ENCODE data around the gene SMAD2. TPM values are rescaled to one million over a fixed set of nuclear protein-coding genes. Genes with fewer than 3 reads are reported as not detected.

SMAD2 gene
- total RNA-seq, 1 experiment from 2014 or later = 121 TPM

DNA sequence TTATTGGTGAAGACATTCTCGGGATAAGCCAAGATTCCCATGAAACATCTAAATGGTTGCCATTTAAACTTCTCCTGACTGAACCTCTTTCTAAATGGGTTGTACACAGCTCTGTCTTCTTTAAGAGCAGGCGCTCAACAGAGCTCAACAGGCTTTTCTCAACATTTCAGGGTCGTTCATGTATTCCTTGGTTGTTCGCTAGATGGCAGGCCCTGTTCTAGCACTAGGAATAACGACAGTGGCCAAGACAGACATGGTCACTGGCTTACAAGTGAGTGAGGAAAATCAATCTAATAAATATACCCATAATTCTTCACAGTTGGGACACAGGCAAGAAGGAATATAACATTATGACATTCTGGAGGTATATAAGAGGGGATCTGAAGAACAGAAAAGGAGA, 154.5 kb downstream of the SMAD2 start:
- Histone ChIP-seq H2BK5ac (ENCODE audit: insufficient read length, low read length) (no peak overlapping the region), H3K9me3 (ENCODE audit: control insufficient read depth, low read depth, low read length) (no peaks in the 10 kb centered on the region), H4K5ac (ENCODE audit: insufficient read length, low read depth, low read length) (no peak overlapping the region), H3K79me2 (ENCODE audit: insufficient read depth, low read length) (no peaks in the 10 kb centered on the region), H2AFZ (ENCODE audit: low read length) (no peak overlapping the region), H3K9ac (ENCODE audit: extremely low read depth, insufficient read length, low read length) (no peak overlapping the region), H2AK5ac (ENCODE audit: insufficient read length, low read length) (no peak overlapping the region), H3K4me1 (ENCODE audit: insufficient read depth, low read length) (no peaks in the 10 kb centered on the region), H3K56ac (ENCODE audit: insufficient read length, low read depth, low read length) (no peak overlapping the region), H2BK120ac (ENCODE audit: low read depth, low read length, poor library complexity, severe bottlenecking) (no peak overlapping the region), H2BK20ac (ENCODE audit: low read depth, low read length, poor library complexity, severe bottlenecking) (no peak overlapping the region), H3K14ac (ENCODE audit: insufficient read depth, low read length) (no peak overlapping the region), H3K79me1 (ENCODE audit: insufficient read depth, low read depth, low read length, poor library complexity, severe bottlenecking) (no peaks in the 10 kb centered on the region), H4K20me1 (ENCODE audit: control insufficient read depth, insufficient read depth, insufficient read length) (no peaks in the 10 kb centered on the region), H3K23ac (ENCODE audit: insufficient read length, low read depth, low read length) (no peak overlapping the region), H4K91ac (ENCODE audit: insufficient read length, low read depth, low read length) (no peak overlapping the region), H3K4me2 (ENCODE audit: insufficient read depth, insufficient read length, low read length) (no peak overlapping the region), H3K27me3 (ENCODE audit: insufficient read depth, low read length) (no peaks in the 10 kb centered on the region), H3T11ph (ENCODE audit: low read length) (no peak overlapping the region), H3K23me2 (ENCODE audit: insufficient read length, low read depth, low read length, poor library complexity, severe bottlenecking) (no peaks in the 10 kb centered on the region), H2BK12ac (ENCODE audit: insufficient read length, low read depth, low read length) (no peak overlapping the region), H2BK15ac (ENCODE audit: low read depth, low read length) (no peak overlapping the region), H4K8ac (replicated peaks; ENCODE audit: insufficient read length, low read depth, low read length) (no peak overlapping the region), H3K27ac (ENCODE audit: insufficient read length, low read depth, low read length) (no peak overlapping the region), H3K4ac (ENCODE audit: low read depth, low read length) (no peak overlapping the region), H3K18ac (ENCODE audit: insufficient read length, low read depth, low read length) (no peak overlapping the region)
- Mint-ChIP-seq H3K4me1 (0 out of 4 replicates have a peak, but pooled peaks cover 0 to 2% of the 10 kb centered on the region in 2 experiments), H3K9me3 (no peaks in the 10 kb centered on the region), H3K36me3 (ENCODE audit: insufficient read depth in 1 of 3, low read depth in 3 of 3) (no peaks in the 10 kb centered on the region), H3K27ac (no peak overlapping the region), H3K27me3 (ENCODE audit: low read depth) (no peaks in the 10 kb centered on the region; the same call in none of the 2 replicates), H3K4me3 (no peak overlapping the region)
- DNase-seq = no peak
- TF ChIP-seq, protein P1, sequence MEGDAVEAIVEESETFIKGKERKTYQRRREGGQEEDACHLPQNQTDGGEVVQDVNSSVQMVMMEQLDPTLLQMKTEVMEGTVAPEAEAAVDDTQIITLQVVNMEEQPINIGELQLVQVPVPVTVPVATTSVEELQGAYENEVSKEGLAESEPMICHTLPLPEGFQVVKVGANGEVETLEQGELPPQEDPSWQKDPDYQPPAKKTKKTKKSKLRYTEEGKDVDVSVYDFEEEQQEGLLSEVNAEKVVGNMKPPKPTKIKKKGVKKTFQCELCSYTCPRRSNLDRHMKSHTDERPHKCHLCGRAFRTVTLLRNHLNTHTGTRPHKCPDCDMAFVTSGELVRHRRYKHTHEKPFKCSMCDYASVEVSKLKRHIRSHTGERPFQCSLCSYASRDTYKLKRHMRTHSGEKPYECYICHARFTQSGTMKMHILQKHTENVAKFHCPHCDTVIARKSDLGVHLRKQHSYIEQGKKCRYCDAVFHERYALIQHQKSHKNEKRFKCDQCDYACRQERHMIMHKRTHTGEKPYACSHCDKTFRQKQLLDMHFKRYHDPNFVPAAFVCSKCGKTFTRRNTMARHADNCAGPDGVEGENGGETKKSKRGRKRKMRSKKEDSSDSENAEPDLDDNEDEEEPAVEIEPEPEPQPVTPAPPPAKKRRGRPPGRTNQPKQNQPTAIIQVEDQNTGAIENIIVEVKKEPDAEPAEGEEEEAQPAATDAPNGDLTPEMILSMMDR (conservative IDR thresholded peaks at IDR 0.05) = peak; percentile 48; the same call in 2 of the 3 replicates
- no CpG with 5 or more reads among the region's 5 CpGs for WGBS (ENCODE audit: extremely low coverage, insufficient read length, low lambda C conversion rate)

All from H9 (cell line).